ENCODE measurements around the gene RAB7A.

Gene RAB7A

GRCh38 chr3:128784232-128784631, 58.2 kb downstream of the RAB7A start:
- no peak overlapping the region for H3K4me3 ChIP-seq (ENCODE audit: insufficient read depth, low read length, poor library complexity, severe bottlenecking)
- H2AFZ ChIP-seq (ENCODE audit: low read depth, low read length, severe bottlenecking) = no peak overlapping the region
- no peaks in the 10 kb centered on the region for H3K9me3 ChIP-seq (ENCODE audit: insufficient read depth, low read length)
- H4K20me1 ChIP-seq (ENCODE audit: low read depth, low read length) = peaks cover 3% of the 10 kb centered on the region; the same call in 1 of the 2 replicates
- no peaks in the 10 kb centered on the region for H3K9me2 ChIP-seq (replicated peaks; ENCODE audit: insufficient read depth, low read length)
- H3K4me2 ChIP-seq (ENCODE audit: low read depth, low read length, poor library complexity, severe bottlenecking) = no peak overlapping the region
- TF ChIP-seq EZH2phosphoT487 (conservative IDR thresholded peaks at IDR 0.05; ENCODE audit: low read length) = no peak
- TF ChIP-seq CTCF (IDR thresholded peaks at IDR 0.05; ENCODE audit: insufficient read depth, low read length, poor library complexity, severe bottlenecking) = peak; percentile 47
- H3K9ac ChIP-seq (ENCODE audit: low read length) = no peak overlapping the region
- H3K79me2 ChIP-seq (ENCODE audit: insufficient read depth, low read length) = peaks cover 95% of the 10 kb centered on the region
- no peaks in the 10 kb centered on the region for H3K27me3 ChIP-seq (ENCODE audit: low read length)
- H3K27ac ChIP-seq (ENCODE audit: low read depth, low read length) = no peak overlapping the region
- no peaks in the 10 kb centered on the region for H3K36me3 ChIP-seq (ENCODE audit: low read length)
- H3F3A ChIP-seq (ENCODE audit: insufficient read depth) = no peaks in the 10 kb centered on the region

DNA sequence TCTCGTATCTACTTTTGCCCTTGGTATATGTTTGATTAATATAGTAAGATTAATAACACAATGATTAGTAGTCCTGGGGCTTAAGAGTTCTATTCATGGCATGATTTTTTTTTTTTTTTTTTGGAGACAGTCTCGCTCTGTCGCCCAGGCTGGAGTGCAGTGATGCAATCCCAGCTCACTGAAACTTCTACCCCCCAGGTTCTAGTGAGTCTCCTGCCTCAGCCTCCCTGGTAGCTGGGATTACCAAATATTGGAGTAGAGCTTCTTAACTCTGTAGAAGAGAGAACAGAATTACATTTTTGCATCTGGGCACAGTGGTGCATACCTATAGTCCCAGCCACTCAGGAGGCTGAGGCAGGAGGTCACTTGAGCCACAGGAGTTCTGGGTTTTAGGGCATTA, 58.9 kb downstream of the RAB7A start:
- no peak overlapping the region for H3K27ac ChIP-seq (ENCODE audit: low read depth, low read length)
- no peaks in the 10 kb centered on the region for H3K36me3 ChIP-seq (ENCODE audit: low read length)
- H3K4me2 ChIP-seq (ENCODE audit: low read depth, low read length, poor library complexity, severe bottlenecking) = no peak overlapping the region
- peaks cover under 1% of the 10 kb centered on the region; the same call in 1 of the 2 replicates for H4K20me1 ChIP-seq (ENCODE audit: low read depth, low read length)
- no peak overlapping the region for H3K9ac ChIP-seq (ENCODE audit: low read length)
- H3K27me3 ChIP-seq (ENCODE audit: low read length) = no peaks in the 10 kb centered on the region
- peaks cover 96% of the 10 kb centered on the region for H3K79me2 ChIP-seq (ENCODE audit: insufficient read depth, low read length)
- H3K4me3 ChIP-seq (ENCODE audit: insufficient read depth, low read length, poor library complexity, severe bottlenecking) = no peak overlapping the region
- TF ChIP-seq CTCF (IDR thresholded peaks at IDR 0.05; ENCODE audit: insufficient read depth, low read length, poor library complexity, severe bottlenecking) (no peak), EZH2phosphoT487 (conservative IDR thresholded peaks at IDR 0.05; ENCODE audit: low read length) (no peak)
- no peaks in the 10 kb centered on the region for H3K9me2 ChIP-seq (replicated peaks; ENCODE audit: insufficient read depth, low read length)
- H3K9me3 ChIP-seq (ENCODE audit: insufficient read depth, low read length) = no peaks in the 10 kb centered on the region
- H3F3A ChIP-seq (ENCODE audit: insufficient read depth) = no peaks in the 10 kb centered on the region
- no peak overlapping the region for H2AFZ ChIP-seq (ENCODE audit: low read depth, low read length, severe bottlenecking)

DNA sequence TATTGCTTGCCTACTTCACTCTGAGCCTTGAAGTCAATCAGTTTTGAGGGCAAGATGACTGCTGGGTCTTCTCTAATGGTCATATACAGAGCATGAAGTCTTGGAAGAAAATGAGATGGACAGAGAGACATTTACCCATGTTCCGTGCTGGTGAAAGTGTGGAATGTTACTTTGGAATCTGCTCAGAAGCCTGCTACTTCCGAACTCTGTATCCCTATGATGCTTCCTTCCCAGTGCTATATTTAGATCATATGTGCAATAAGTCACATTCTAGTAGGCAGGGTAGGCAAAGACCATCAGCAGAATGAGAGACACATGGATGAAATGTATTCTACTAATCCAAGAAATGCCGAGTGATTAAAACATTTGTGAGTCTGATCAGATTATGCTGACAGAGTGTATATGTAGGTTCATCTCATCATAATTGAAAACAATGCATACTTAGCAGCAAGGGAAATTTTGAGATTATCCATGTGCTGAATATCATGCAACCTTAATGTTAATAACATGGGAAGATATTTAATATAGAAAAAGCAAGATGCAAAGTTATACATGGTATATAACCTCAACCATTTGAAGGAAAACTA, 60.5 kb downstream of the RAB7A start:
- no peak overlapping the region for H3K9ac ChIP-seq (ENCODE audit: low read length)
- H3K9me3 ChIP-seq (ENCODE audit: insufficient read depth, low read length) = no peaks in the 10 kb centered on the region
- H3K27me3 ChIP-seq (ENCODE audit: low read length) = no peaks in the 10 kb centered on the region
- no peak for TF ChIP-seq CTCF (IDR thresholded peaks at IDR 0.05; ENCODE audit: insufficient read depth, low read length, poor library complexity, severe bottlenecking)
- no peak for TF ChIP-seq EZH2phosphoT487 (conservative IDR thresholded peaks at IDR 0.05; ENCODE audit: low read length)
- peaks cover 96% of the 10 kb centered on the region for H3K79me2 ChIP-seq (ENCODE audit: insufficient read depth, low read length)
- no peak overlapping the region for H3K4me3 ChIP-seq (ENCODE audit: insufficient read depth, low read length, poor library complexity, severe bottlenecking)
- no peak overlapping the region for H3K4me2 ChIP-seq (ENCODE audit: low read depth, low read length, poor library complexity, severe bottlenecking)
- H3K27ac ChIP-seq (ENCODE audit: low read depth, low read length) = no peak overlapping the region
- no peaks in the 10 kb centered on the region; the same call in 1 of the 2 replicates for H4K20me1 ChIP-seq (ENCODE audit: low read depth, low read length)
- H3F3A ChIP-seq (ENCODE audit: insufficient read depth) = no peaks in the 10 kb centered on the region
- H3K9me2 ChIP-seq (replicated peaks; ENCODE audit: insufficient read depth, low read length) = no peaks in the 10 kb centered on the region
- H3K36me3 ChIP-seq (ENCODE audit: low read length) = no peaks in the 10 kb centered on the region
- H2AFZ ChIP-seq (ENCODE audit: low read depth, low read length, severe bottlenecking) = no peak overlapping the region

Measured in SU-DHL-6 (cell line).